ENCODE data around the gene KCNK6. TPM values are rescaled to one million over a fixed set of nuclear protein-coding genes. Genes with fewer than 3 reads are reported as not detected.

KCNK6 gene
- total and polyA plus RNA-seq, 2 experiments from 2014 or later, result 9.0 to 14.6 TPM

GRCh38 chr19:38358071-38358470 is 38.4 kb downstream of the KCNK6 start:
- Histone ChIP-seq H3K4me1 (ENCODE audit: insufficient read depth) (peaks cover 12% of the 10 kb centered on the region), H3K79me2 (replicated peaks; ENCODE audit: insufficient read depth) (no peaks in the 10 kb centered on the region), H3K9me2 (ENCODE audit: insufficient read depth) (no peaks in the 10 kb centered on the region), H4K20me1 (replicated peaks; ENCODE audit: insufficient read depth) (no peaks in the 10 kb centered on the region; the same call in 1 of the 2 replicates), H3K4me3 (no peak overlapping the region), H3K27me3 (ENCODE audit: insufficient read depth) (peaks cover 29% of the 10 kb centered on the region), H3F3A (replicated peaks; ENCODE audit: low read depth) (0 out of 2 replicates have a peak, but pooled peaks cover 14% of the 10 kb centered on the region), H2AFZ (no peak overlapping the region), H3K27ac (ENCODE audit: low read depth) (no peak overlapping the region), H3K36me3 (ENCODE audit: insufficient read depth) (no peaks in the 10 kb centered on the region), H3K4me2 (no peak overlapping the region)
- DNase-seq (ENCODE audit: low spot score) (no peak), ATAC-seq (no peak)
- TF ChIP-seq STAT1 (IDR thresholded peaks at IDR 0.05; ENCODE audit: unreplicated experiment) (no peak), REST (IDR thresholded peaks at IDR 0.05; ENCODE audit: unreplicated experiment) (no peak), ZNF462 (CRISPR knock-in tag; IDR thresholded peaks at IDR 0.05) (no peak), EZH2phosphoT487 (IDR thresholded peaks at IDR 0.05; ENCODE audit: unreplicated experiment) (no peak)
- Mint-ChIP-seq H3K27ac (no peak overlapping the region), H3K4me1 (peaks cover 22% of the 10 kb centered on the region), H3K36me3 (ENCODE audit: low read depth) (no peaks in the 10 kb centered on the region; the same call in 2 of the 3 replicates), H3K9me3 (no peaks in the 10 kb centered on the region), H3K4me3 (no peak overlapping the region), H3K27me3 (ENCODE audit: insufficient read depth, low read depth, poor library complexity) (peaks cover 27% of the 10 kb centered on the region)

Measured in GM23338 (cell line).